ENCODE measurements around the gene CDKN2AIPNL. TPM values are rescaled to one million over a fixed set of nuclear protein-coding genes. Genes with fewer than 3 reads are reported as not detected.

The CDKN2AIPNL gene
- total and polyA plus RNA-seq, 2 of the 13 experiments (the other 11 are each of a cell fraction or from before 2014, with no cell fraction given): 17.4 to 46.5 TPM

DNA sequence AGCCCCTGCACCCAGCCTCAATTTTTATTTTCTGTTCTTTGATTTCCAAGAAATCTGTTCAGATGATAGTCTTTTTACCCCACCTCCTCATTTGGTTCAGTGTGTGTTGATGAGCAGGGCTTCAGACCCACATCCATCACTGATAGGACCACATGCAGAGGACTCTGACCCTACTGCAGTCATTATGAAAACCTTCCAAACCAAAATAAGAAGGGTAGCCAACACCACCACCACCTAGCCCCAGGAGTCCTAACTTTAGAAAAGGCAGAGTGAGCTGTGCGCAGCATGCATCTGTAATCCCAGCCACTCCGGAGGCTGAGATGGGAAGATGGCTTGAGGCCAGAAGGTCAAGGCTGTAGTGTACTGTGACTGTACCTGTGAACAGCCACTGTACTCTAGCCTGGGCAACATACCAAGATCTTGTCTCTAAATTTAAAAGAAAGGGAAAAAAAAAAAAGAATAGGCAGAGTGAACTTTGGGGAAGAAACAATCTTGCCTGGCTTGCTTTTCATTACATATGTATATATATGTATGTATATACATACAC lies 13.0 kb downstream of the CDKN2AIPNL start (continued):
- TF ChIP-seq HMGXB3 (CRISPR knock-in tag; IDR thresholded peaks at IDR 0.05; ENCODE audit: borderline replicate concordance) (no peak), GTF2F1 (IDR thresholded peaks at IDR 0.05; ENCODE audit: low read length) (no peak), MBD4 (IDR thresholded peaks at IDR 0.05; ENCODE audit: borderline replicate concordance, low read length) (no peak), ATRX (CRISPR knock-in tag; IDR thresholded peaks at IDR 0.05; ENCODE audit: borderline replicate concordance) (no peak), ZBTB38 (CRISPR knock-in tag; IDR thresholded peaks at IDR 0.05) (no peak), ZNF615 (CRISPR knock-in tag; IDR thresholded peaks at IDR 0.05; ENCODE audit: borderline replicate concordance) (no peak)

DNA sequence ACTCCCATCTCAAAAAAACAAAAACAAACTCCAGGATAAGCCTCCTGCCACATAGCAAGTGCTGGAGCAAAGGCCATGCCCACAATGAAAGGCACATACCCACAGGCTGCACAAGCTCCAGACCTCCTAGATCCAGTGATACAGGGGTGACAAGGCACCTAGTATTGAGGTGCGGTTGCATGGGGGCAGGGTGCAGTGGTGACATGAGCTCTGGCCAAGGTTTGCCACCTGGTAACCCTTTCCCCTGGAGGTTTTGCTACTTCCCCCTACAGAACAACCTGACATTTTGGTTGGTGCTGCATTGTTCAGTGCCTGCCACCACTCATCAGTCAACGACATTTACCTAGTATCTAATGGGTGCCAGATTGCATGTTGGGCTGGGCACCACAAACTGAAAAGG lies 14.5 kb downstream of the CDKN2AIPNL start:
- no TSS peak for BruUV-seq (replicated peaks)
- FAIRE-seq: no peak
- H3K4me1 ChIP-seq (ENCODE audit: insufficient read depth, low read length): 0 out of 2 replicates have a peak, but pooled peaks cover 9% of the 10 kb centered on the region
- DNase-seq (ENCODE audit: low spot score): no peak
- no peak overlapping the region for H2AFZ ChIP-seq (ENCODE audit: low read length)
- in situ Hi-C loops (cut with HindIII; ENCODE audit: extremely low pct_ligation_motif_present, low pct_unique_long_range_greater_than_20kb) (no loop called here), intact Hi-C loops (cut with micrococcal nuclease; ENCODE audit: unreplicated experiment) (no loop called here)
- 100% methylated on average over 2 of the region's 2 CpGs for WGBS (ENCODE audit: low lambda C conversion rate)
- H3K9ac ChIP-seq (ENCODE audit: insufficient read depth, low read depth, low read length): no peak overlapping the region
- H3K9me3 ChIP-seq (ENCODE audit: low read length): no peaks in the 10 kb centered on the region
- POLR2A ChIA-PET: interaction anchor here (1.0 kb wide), 1 partner anchor 221 kb away, joined by 3 read pairs; no protein-coding TSS in a partner anchor
- TF ChIP-seq SRSF1 (optimal IDR thresholded peaks at IDR 0.05; ENCODE audit: low read depth, low read length) (no peak), HES4 (CRISPR knock-in tag; IDR thresholded peaks at IDR 0.05; ENCODE audit: borderline replicate concordance) (no peak), ZNF143 (CRISPR knock-in tag; IDR thresholded peaks at IDR 0.05) (no peak), ZNF121 (CRISPR knock-in tag; IDR thresholded peaks at IDR 0.05) (no peak), RARG (CRISPR knock-in tag; IDR thresholded peaks at IDR 0.05; ENCODE audit: low read depth) (no peak)
- no peaks in the 10 kb centered on the region for H3K79me2 ChIP-seq (ENCODE audit: insufficient read depth, low read length)
- no peaks in the 10 kb centered on the region for H4K20me1 ChIP-seq (ENCODE audit: insufficient read depth, low read length)
- CTCF ChIA-PET (ENCODE audit: low intra/inter-chr PET ratio, low total read pairs): no interaction called here
- peaks cover 3 to 23% of the 10 kb centered on the region in 2 experiments; a peak in 3 of 5 replicates for H3K36me3 ChIP-seq (replicated peaks in 1 of 2; ENCODE audit: control insufficient read depth in 1 of 2, insufficient read depth in 2 of 2, low read length in 2 of 2)
- H3K4me3 ChIP-seq (replicated peaks in 1 of 3; ENCODE audit: insufficient read depth in 1 of 3, low read depth in 2 of 3, low read length in 3 of 3): no peak overlapping the region
- no peak overlapping the region for H3K27ac ChIP-seq (ENCODE audit: extremely low read length, insufficient read depth, low read length)
- no peaks in the 10 kb centered on the region for H3K27me3 ChIP-seq (ENCODE audit: control insufficient read depth in 1 of 2, insufficient read depth in 2 of 2, low read length in 2 of 2)
- ATAC-seq: peak; percentile 19
- H3K4me2 ChIP-seq (ENCODE audit: low read depth, low read length): no peak overlapping the region

Measured in HepG2 (cell line).